NCI-H2171 treated with DMSO at 0.1 percent for 48 hours (cell line): ENCODE results near the gene TNFAIP8L1.

ENCODE experiments used
- DNase-seq: peaks from one replicate; lab custom pipeline; 2025; lab: John Stamatoyannopoulos, UW

The TNFAIP8L1 gene

GRCh38 chr19:4649392-4650047 is 10.2 kb downstream of the TNFAIP8L1 start:
- no peak for DNase-seq

GRCh38 chr19:4650159-4650558 is 10.8 kb downstream of the TNFAIP8L1 start:
- no peak for DNase-seq

GRCh38 chr19:4652075-4652474 is 12.8 kb downstream of the TNFAIP8L1 start:
- DNase-seq, result no peak

GRCh38 chr19:4653793-4654436 is 14.6 kb downstream of the TNFAIP8L1 start:
- no peak for DNase-seq

- no peak for DNase-seq
Observed at GRCh38 chr19:4654437-4655361, 15.4 kb downstream of the TNFAIP8L1 start.

- no peak for DNase-seq
Observed at GRCh38 chr19:4656102-4656501, 16.8 kb downstream of the TNFAIP8L1 start.

- DNase-seq, result no peak
Observed at GRCh38 chr19:4657262-4657661, 17.9 kb downstream of the TNFAIP8L1 start.

GRCh38 chr19:4657835-4658234 is 18.5 kb downstream of the TNFAIP8L1 start:
- no peak for DNase-seq

- DNase-seq, result peak; percentile 52
Observed at GRCh38 chr19:4660181-4660791, 21.0 kb downstream of the TNFAIP8L1 start.

- DNase-seq, result no peak
Observed at GRCh38 chr19:4660993-4661392, 21.7 kb downstream of the TNFAIP8L1 start.

GRCh38 chr19:4662020-4662695 is 22.8 kb downstream of the TNFAIP8L1 start:
- DNase-seq, result no peak

GRCh38 chr19:4662812-4663211 is 23.5 kb downstream of the TNFAIP8L1 start:
- no peak for DNase-seq

GRCh38 chr19:4664642-4665041 is 25.3 kb downstream of the TNFAIP8L1 start:
- DNase-seq, result no peak

GRCh38 chr19:4669723-4670480 is 30.6 kb downstream of the TNFAIP8L1 start, which contains the start of gene MYDGF:
MYDGF (minus strand) TSS chr19:4670342; CDS start chr19:4670334, 8 bp downstream.
- DNase-seq, result peak; percentile 81

- no peak for DNase-seq
Observed at GRCh38 chr19:4671185-4671851, 32.0 kb downstream of the TNFAIP8L1 start.

GRCh38 chr19:4673216-4673615 is 33.9 kb downstream of the TNFAIP8L1 start:
- no peak for DNase-seq

- no peak for DNase-seq
Observed at GRCh38 chr19:4673726-4674125, 34.4 kb downstream of the TNFAIP8L1 start.

GRCh38 chr19:4675346-4675745 is 36.0 kb downstream of the TNFAIP8L1 start:
- no peak for DNase-seq

GRCh38 chr19:4676955-4677731 is 37.8 kb downstream of the TNFAIP8L1 start:
- peak; percentile 8 for DNase-seq
